HG03139 (cell line): Measurements from ENCODE around the gene C19orf12.
"Not testable (repeated sequence)": the region's sequence is repeated elsewhere in the genome, so short reads cannot be mapped to it uniquely, and the experiment has no call there.

Experiments used
- ATAC-seq: cut with Tn5 transposase; IDR thresholded peaks from one replicate; pipeline ENCODE4 v1.9.1; 2021; ENCODE audit not compliant: unreplicated experiment

Gene C19orf12

DNA sequence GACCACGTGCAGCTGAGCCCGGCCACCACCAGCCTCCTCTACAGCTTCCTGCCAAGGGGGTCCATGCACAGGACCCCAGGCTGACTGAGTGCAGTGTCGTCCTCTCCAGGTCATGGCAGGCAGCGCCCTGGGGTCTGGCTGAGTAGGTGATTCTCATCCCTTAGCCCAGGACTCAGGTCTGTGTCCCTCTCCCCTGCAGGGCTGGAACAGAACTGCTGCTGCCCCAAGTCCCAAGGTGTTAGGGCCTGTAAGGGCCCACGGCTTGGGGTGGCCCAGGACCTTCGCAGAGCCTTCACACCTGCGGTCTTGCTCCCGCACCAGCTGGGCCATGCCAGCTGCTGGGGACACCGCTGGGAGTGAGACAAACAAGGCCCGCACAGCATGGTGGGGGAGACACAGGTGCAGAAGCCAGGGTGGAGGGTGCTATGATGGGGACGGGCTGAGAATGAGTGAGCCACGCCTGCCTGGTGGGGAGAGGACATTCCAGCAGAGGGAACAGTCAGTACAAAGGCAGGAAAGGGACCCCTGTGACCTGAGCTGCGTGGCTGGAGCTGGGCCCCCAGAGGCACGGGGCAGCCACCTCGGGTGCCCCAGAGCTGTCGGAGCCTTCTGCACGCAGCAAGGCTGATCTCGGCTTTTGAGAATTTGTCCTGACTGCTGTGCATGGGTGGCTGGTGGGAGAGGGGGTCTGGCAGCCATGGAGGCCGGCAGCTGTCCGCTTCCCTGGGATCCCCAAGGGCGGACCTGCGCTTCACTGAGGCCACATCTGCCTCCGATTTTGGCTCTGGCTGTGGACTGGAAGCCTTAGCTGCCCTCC, 37.9 kb downstream of the C19orf12 start:
- no peak for ATAC-seq

DNA sequence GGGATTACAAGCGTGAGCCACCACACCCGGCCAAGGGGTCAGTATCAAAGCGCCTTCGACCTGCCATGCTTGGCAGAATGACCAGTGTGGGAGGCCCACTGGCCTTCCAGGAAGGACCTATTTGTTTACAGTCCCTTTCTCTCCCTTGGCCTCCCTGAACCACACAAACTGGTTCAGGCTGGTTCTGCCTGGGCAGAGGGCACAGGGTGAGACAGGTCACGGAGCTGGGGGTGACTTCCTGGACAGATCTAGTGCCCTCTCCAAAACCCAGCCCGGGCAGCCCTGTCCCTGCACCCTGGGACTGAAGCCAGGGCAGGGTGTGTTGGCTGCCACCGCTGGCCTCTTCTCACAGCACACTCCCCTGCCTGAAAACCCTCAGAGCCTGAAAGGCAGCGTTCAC, 38.5 kb downstream of the C19orf12 start:
- no peak for ATAC-seq

DNA sequence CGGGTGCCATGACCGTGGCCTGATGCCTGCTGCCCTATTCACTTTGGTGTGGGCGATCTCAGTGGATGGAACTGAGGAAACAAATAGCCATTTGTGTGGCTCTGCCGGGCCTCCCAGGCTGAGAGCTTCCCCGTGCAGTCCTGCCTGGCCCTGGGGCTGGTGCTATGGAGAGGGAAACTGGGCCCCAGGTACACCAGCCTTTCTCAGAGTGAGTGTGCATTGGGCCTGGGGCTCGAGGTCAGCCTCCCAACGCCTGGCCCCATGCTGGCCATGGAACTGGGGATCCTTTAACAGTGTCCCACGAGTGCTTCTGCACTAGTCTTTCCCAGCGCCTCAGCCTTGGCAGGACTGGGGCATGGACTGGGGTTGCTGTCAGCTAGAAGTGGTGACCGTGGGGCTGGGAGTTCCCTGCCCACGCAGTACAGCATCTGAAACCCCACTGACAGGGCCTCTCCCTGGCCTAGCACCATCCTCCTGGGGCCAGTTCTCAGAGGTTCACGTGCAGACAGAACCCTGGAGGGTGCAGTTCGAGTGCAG, 39.3 kb downstream of the C19orf12 start:
- no peak for ATAC-seq

DNA sequence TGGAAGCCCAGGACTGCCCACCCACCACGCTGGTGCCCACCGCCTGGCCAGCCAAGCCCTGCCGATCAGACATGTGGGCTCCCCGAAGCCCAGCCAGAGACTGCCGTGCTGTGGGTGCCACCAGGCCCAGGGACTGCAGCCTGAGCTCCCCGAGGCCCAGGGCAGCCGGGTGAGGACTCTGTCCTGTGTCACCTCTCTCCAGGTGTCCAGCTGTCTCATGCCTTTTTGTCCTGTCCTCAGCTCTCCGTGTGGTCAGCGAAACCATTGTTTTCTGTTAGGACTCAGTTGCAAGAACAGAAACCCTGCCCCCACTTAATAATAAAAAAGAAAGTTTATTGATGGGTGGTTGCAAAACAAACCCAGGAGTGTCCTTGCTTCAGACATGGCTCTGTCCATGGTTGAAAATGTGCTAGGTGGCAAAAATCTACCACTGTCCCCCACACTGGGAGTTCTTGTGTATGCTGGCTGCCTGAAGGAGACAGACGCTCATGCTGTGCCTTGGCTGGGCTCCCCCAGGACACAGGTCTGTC, 39.9 kb downstream of the C19orf12 start:
- no peak for ATAC-seq

DNA sequence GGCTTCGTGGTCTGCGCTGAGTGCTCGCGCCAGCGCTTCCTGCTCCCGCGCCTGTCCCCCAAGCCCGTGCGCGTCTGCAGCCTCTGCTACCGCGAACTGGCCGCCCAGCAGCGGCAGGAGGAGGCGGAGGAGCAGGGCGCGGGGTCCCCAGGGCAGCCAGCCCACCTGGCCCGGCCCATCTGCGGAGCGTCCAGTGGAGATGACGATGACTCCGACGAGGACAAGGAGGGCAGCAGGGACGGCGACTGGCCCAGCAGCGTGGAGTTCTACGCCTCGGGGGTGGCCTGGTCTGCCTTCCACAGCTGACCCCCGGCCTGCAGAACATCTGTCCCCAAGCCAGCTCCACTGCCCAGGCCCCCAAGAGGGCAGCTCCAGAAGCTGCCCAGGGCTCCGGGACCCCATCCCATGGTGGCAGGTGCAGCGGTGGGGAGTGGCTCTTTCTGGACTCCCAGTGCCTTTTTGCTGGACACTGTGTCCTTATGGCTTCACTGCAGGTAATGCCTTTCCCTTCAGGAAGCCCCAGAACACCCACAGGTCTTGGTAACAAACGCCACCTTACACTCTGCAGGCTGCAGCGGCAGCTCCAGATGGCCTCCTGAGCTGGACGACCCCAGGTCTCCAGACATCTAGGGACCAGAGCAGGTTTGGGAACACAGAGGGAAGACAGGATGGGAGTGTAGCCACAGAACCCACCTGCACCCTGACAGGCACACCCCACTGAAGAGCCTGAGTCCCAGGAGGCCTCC, 40.5 kb downstream of the C19orf12 start:
- no peak for ATAC-seq

DNA sequence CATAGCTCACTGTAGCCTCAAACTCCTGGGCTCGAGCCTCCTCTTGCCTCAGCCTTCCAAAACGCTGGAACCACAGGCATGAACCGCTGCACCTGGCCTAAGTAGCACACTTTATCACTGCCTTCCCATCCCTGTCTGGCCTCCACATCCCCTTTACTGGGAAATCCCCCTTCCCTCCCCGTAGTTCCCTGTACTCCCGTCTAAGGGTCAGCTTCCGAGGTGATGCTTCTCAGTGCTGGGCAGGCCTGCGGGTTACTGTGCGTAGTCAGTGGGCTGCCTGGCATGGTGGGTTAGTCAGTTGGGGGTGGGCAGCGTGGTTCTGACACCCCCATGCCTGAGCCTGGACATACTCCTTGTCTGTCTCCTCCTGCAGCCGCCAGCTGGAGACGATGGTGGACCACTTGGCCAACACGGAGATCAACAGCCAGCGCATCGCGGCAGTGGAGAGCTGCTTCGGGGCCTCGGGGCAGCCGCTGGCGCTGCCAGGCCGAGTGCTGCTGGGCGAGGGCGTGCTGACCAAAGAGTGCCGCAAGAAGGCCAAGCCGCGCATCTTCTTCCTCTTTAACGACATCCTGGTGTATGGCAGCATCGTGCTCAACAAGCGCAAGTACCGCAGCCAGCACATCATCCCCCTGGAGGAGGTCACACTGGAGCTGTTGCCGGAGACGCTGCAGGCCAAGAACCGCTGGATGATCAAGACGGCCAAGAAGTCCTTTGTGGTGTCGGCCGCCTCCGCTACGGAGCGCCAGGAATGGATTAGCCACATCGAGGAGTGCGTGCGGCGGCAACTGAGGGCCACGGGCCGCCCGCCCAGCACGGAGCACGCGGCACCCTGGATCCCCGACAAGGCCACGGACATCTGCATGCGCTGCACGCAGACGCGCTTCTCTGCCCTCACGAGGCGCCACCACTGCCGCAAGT, 41.4 kb downstream of the C19orf12 start:
- ATAC-seq: no peak

DNA sequence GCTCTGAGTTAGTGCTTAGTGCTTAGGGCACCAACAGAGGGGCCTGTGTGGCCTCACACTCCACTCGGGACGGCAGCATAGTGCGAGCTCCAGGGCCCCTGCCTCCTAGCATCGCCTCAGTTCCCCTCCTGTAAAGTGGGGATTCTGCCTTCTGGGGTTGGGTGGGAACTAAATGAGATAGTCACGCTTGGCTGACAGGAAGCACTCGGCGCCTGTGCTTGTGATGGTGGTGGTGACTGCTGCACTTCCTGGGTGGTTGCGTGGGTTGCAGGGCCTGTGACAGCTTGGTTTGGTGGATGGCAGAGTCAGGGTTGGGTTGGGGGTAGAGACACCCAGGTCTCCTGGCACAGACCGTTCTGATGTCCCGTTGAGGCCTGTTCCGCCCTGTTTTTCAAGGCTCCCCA, 42.1 kb downstream of the C19orf12 start:
- ATAC-seq: no peak

DNA sequence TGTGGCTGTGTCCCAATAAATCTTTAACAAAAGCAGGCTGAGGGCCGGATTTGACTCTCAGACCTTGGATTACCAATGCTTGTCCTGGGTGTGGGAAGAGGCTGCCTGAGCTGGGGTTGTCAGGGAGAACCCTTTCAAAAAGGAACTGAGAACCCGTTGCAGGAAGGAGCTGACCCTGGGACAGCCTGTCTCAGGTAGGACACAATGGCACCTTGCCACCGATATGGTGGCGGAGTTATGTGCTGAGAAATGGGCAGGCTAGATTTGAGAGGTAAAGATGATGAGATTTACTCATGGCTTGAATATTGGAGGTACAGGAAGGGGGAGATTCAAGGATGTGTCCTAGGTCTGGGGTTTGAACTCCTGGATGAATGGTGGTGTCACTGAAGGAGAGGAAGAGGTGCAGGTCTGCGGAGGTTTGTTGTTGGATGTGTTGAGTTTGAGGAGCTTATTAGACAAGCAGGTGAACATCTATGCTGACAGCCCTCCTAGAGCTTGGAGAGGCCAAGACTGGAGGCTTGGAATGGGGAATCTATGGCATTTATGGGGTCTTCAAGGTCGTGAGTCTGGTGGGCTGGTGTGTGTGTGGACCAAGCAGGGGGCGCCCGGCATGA, 42.6 kb downstream of the C19orf12 start:
- ATAC-seq: no peak

DNA sequence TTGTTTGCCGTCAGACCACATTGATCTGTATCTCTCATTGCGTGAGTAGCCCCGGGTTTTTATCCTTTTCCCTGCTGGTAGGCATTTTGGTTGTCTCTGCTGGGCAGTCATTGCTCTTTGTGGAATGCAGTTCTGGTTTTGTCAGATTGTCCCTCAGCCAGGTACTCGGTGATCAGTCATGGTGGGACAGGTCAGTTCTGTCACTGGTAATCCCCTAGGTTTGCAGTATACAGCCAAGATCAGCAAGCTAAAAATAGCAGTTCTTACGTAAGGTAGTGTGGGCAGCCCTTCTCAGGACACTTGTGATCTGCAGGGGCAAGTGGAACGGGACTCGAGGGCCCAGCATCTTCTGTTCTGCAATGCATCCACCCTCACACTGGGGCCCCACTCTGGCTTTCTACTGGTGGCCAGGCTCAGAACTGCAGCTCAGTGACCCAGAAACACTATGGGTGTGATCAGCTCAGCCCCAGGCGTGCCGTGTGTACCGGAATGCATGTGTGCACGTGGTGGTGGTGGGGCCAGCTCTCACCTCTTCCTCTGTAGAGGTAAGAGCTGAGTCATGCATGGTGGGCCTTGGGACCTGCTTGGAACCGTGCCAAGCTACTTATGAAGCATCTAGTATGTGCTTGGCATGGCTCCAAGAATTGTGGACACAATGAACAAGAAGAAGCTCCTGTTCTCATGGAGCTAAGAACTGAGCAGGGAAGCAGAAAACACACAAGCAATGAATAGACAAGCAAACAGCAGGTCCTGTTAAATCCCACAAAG, 43.5 kb downstream of the C19orf12 start:
- ATAC-seq: peak; percentile 66

DNA sequence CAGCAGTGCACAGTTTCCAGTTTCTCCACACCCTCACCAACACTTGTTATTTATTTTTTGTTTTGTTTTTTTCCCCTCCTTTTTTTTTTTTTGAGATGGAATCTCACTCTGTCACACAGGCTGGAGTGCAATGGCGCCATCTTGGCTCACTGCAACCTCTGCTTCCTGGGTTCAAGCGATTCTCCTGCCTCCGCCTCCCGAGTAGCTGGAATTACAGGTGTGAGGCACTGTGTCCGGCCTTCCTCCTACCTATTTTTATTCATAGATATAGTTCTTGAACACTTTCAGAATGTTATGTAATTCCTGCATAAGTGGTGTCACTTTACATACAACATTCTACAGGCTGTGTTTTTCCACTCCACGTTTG, 44.1 kb downstream of the C19orf12 start:
- not testable (repeated sequence) for ATAC-seq

DNA sequence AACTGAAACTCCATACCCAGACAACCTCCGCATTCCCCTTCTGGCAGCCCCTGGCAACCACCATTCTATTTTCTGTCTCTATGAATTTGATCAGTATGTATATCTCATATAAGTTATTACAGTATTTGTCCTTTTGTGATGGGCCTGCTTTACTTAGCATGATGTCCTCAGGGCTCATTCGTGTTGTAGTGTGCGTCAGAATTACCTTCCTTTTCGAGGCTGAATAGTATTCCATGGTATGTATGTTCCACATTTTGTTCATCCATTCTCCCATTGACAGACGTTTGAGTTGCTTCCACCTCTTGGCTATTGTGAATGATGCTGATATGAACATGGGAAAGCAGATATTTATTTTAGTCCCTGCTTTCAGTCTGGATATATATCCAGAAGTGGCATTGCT, 44.8 kb downstream of the C19orf12 start:
- no peak for ATAC-seq

DNA sequence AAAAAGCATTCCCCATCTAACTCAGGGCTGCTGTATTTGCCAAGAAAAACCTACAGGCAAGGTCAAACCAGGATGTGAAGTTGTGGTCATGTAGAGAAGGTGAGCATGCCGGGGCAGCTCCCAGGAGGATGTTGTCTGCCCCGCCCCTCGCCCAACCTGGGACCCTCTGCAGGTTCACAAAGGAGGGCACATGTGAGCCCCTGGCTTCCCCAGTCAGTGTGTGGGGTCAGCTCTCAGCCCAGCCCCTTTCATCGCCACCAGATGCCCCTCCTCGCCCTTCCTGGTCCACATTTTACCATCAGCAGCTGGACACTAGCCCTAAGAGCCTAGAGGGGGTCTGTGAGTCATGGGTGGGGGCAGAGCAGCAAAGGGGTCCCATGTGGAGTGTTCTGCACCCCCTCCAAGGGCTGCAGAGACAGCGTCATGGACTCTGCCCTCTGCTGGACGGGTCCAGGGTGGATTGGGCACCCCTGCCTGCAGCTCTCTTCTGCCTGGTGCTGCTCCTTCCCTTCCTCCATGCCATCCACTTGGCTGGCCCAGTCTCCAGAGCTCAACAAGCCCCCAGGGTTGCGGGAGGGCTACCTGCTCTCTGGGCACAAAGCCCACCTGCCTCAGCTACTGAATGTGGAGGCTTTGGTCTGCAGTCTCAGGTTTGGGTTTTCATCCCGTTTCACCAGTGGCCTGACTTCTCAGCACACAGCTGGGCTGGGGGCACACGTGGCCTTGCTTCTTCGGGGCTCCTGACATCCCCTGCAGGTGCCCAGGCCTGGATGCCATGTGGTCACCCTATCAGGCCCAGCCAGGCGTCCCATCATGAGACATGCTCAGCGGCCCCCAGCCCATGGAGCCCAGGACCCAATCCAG, 46.1 kb downstream of the C19orf12 start:
- no peak for ATAC-seq

DNA sequence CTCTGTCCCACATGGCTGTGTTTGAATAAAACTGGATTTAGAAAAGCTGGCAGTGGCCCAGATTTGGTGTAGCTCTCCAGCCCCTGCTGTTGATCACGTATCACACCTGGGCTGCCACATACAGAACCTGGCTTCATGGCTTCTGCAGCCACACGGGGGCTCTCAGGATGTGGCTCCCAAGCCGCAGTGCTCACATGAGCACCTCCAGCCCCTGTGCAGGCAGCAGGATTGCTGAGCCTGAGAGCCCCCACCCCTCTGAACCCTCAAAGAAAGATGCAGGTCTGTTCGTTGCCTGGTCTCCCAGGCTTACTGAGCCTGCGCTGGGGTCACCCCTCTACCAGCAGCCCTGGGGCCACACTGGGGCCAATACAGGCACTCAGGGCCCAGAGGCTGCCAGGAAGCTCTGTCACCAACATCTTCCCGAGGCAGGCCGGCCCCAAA, 47.1 kb downstream of the C19orf12 start:
- ATAC-seq: no peak

DNA sequence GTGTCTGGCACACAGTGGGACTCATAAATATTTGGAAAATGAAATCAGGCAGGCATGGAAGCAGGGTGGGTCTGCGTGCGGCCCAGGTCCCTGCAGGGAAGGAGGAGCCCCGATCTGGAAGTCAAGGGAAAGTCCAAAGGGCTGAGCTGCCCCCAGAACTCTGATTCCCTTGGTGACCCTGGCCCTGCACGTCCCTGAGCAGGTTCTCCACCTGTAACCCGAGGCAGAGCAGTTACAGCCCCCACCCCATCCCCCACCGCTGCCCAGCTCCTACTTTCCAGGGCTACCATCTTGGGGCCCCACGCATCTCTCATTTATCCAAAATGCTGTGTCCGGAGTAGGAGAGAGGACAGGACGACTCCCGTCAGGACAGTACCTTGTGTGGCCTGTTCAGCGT, 47.7 kb downstream of the C19orf12 start:
- no peak for ATAC-seq

DNA sequence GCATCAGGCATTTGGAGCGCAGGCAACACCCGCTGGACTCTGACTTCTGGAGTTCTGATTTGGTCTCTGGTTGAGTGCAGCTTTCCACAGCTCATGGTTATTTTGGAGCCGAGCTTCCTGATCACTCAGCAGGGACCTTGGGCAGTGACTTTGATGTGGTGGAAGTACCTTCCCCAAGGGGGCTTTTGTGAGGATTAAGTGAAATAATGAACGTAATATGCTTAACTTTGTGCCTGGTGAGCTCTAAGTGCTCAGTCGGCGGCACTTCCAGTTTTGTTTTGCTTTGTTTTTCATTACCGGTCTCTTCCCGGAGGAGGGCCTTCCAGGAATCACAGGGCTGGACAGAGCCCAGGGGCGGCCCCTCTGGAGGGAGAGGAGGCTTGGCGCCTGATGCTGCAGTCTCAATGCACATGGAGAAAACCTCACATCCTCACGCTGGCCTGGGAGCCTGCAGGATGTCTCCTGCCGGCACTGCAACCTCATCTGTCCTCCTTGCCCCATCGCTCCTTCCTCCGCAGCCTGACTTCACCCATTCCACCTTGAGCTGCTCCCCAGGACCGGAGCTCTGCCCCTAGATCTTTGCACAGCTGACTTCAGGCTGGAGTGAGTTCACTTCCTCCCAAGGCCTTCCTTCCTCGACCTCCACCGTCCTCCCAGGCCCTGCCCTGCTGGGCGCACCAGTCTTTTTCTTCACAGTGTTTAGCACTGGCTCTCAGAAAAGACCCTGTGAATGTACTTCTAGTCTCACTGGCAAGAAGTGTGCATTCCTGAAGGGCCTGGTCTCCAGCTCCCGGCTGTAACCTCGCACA, 48.3 kb downstream of the C19orf12 start:
- no peak for ATAC-seq

DNA sequence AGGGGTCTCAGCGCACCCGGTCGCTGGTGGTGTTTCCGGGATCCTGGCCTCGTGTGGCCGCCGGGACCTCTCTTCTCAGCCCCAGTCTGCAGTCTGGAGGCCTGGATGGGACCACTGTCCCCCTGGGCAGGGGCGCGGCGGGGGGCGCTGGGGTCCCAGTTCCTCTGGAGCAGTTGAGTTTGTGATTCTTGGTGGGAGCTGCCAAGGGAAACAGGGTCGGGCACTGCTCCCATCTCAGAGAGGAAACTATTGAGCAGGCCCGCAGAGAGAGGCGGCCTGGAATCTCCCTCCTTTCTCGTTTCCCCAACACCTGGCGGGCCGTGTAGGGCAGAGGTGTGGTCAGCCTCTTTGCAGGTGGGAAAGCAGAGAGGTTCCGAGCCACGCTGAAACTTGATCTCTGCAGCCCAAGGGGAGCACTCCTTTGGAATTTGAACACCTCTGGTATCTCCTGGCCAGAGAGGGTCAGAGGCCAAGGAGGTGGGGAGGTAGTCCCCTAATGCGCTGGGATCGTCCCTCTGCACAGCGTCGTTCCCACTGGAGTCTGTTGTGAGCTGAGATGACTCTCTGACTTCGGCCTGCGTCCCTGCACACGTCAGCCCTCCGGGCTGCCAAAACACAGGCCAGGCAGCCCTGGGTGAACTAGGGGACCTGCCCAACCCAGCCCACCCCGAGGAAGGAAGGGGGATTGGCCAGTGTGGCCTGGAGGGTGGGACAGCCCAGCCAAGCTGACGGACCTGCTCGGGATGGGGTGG, 49.1 kb downstream of the C19orf12 start:
- ATAC-seq: peak; percentile 7

DNA sequence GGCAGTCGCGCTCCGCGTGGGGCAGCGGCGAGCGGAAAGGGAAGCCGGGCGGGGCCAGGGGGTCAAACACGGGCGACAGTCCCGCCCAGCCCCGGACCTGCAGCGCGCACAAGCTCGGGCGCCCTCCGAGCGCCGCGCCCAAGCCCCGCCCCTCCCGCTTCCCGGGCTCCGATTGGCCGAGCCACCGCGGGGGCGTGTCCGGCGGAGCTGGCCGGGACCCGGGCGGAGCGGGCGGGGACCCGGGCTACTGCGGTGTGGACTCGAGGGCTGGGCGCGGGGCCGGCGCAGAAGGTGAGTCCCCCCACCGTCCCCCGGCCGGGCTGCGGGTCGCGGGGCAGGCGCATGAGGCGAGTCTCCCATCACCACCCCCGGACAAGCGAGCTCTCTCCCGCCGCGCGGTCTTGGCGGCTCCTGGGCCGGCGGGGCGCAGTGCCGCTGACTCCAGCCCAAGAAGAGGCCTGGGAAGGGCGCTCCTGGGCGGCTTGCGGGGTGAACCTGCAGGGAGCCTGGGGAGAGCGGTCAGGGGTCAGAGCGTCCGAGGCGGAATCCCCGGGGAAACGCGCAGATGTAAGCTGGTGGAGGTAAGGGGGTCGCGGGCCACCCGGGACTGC, 49.7 kb downstream of the C19orf12 start, which contains the start of gene PLEKHF1:
Gene PLEKHF1, plus strand, starts transcription at position 247 of the 611 bp plus-strand sequence. CDS start 8,379 bp downstream, outside the sequence.
- peak; percentile 81 for ATAC-seq
